Inflammatory macrophage treated with lipopolysaccharide for 1 hour (primary cell): Measurements from ENCODE around the gene SGMS2.
"Not testable (repeated sequence)": the region's sequence is repeated elsewhere in the genome, so short reads cannot be mapped to it uniquely, and the experiment has no call there.

Experiments used
- DNase-seq, 2 donors: peaks; one replicate each; pipeline ENCODE4 v3.0.0-alpha.2; 2020 to 2022

SGMS2 gene

DNA sequence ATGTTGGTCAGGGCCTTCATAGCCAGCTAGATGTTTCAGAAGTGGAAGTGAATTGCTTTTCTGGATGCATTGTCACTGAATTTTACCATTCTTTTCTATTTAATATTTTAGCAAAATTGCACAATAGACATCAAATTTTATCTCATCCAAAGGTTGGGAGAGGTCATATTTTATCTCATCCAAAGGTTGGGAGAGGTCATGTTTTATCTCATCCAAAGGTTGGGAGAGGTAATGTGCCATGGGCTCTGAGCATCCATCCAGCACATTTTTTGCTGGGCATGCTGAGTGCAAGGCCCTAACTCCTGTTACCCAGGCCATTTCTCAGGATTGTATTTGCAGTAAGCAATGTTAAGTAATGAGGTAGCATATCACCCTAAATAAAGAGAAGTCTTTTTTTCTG lies 91.9 kb downstream of the SGMS2 start:
- no peak for DNase-seq

DNA sequence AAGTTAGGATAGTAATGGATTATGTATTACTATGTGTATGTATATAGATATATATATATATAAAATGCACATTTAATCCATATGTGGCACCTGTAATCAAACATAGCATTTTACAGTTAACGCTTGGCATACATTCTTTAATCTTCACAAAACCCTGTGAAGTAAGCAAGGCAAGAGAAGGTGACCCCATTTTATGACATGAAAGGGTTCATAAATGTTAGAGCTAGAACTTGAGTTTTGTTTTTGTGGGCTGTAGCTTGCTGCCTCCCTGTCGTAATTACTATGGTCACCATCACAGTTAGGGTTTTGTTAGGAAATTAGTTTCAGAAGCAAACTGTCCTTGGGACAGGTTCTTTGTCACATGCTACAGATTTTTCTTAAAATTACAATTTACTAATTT lies 92.8 kb downstream of the SGMS2 start:
- no peak for DNase-seq

- peak; percentile 13 to 14 for DNase-seq
Measured at GRCh38 chr4:107922486-107923473, 98.0 kb downstream of the SGMS2 start.

- not testable (repeated sequence) for DNase-seq
Measured at GRCh38 chr4:107925713-107926112, 101.0 kb downstream of the SGMS2 start.

DNA sequence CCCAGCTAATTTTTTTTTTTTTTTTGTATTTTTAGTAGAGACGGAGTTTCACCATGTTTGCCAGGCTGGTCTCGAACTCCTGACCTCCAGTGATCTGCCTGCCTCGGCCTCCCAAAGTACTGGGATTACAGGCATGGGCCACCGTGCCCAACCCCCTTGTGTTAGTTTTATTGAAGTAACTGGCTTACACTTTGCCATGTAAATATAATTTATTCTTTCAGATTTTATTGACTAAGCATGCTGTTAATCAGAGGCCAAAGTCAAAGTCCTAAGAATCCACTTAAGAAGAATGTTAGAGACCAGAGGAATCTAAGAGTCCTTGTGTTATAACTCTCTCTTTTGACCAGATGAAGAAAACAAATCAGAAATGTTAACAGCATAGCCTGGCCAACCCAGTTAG lies 102.1 kb downstream of the SGMS2 start:
- DNase-seq: not testable (repeated sequence)

DNA sequence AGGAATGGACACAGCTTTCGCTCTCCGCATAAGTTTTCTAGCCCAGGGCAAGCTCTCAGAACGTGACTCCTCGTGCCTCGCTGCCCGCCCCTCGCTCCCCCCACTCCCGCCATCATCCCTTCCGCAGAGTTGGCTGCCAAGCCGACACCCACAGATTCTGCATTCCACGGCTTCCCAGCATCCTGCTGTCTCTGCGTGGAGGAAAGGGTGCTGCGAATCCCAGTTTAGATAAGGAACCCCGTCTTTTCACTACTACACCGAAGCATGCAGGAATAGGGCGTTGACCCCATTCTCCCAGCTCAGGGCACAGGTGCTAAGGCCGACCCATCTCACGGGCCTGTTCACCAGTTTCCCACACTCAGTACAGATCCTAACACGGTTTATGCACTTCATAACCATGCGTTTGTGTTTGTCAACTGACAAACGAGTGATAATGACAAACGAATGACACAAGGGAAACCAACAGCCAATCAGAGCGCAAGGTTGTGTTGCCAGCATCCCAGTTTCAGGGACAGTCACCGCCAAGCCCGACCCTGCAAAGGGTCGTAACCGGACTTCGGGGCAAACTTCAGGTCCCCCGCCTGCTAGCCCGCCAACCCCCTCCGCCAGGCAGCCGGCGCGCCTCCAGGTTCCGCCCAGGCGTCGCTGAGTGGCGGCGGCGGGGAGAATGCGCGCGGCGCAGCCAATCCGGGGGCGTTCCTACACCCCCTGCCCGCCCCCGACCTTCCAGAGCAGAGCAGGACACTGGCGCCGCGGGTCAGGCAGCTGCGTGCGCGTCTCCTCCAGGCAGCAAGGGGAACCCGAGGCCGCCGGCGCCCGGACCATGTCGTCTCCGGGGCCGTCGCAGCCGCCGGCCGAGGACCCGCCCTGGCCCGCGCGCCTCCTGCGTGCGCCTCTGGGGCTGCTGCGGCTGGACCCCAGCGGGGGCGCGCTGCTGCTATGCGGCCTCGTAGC lies 106.4 kb downstream of the SGMS2 start, which contains the start of gene CYP2U1:
CYP2U1 (plus strand) TSS at position 729 of the 954 bp plus-strand sequence; CDS start at position 824, 95 bp downstream.
- DNase-seq: peak; percentile 36 to 48

DNA sequence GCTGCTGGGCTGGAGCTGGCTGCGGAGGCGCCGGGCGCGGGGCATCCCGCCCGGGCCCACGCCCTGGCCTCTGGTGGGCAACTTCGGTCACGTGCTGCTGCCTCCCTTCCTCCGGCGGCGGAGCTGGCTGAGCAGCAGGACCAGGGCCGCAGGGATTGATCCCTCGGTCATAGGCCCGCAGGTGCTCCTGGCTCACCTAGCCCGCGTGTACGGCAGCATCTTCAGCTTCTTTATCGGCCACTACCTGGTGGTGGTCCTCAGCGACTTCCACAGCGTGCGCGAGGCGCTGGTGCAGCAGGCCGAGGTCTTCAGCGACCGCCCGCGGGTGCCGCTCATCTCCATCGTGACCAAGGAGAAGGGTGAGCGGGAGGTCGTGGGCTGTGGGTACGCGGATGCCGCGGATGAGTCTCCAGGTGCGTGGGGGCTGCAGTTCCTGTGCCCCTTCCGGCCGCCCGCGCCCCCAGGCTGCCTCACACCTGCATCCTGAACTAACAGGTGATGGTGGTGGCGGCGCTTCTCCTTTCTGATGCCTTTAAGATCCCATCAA lies 107.1 kb downstream of the SGMS2 start:
- no peak for DNase-seq

DNA sequence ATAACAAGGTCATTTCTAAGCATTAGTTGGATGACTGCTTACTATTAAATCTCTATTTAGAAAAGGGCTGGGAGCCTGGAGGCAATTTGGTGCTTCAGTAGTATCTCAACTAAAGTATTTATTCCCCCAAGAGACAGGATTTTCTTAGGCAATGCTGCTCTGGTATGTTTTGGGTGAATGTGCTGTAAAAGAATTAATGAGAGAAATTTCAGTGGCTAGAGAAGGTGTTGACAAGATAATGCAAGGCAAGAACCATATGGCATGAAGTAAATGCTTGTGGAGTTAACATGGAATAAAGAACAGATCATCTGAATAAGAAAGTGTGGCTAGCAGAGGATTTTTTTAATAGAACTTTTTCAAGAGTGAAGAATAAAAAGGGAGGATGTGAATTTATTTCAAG lies 110.5 kb downstream of the SGMS2 start:
- no peak for DNase-seq

DNA sequence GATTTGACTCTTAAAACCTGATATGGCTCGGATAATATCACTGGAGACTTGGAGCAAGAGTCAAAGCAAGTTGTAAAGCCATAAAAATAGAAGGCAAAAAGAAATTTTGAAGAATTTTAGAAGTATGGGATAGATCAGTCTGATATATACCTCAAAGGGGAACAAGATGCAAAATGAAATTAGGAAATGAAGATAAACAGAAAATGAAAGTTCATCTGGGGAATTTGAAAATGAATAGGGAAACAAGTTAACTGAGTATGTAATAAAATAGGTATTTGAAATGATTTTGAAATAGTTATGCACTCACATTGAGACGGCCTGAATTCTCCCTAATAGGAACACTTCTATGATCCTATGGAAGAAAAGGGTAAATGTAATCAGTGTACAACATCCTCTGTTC lies 112.3 kb downstream of the SGMS2 start:
- DNase-seq: peak; percentile 36 to 52

DNA sequence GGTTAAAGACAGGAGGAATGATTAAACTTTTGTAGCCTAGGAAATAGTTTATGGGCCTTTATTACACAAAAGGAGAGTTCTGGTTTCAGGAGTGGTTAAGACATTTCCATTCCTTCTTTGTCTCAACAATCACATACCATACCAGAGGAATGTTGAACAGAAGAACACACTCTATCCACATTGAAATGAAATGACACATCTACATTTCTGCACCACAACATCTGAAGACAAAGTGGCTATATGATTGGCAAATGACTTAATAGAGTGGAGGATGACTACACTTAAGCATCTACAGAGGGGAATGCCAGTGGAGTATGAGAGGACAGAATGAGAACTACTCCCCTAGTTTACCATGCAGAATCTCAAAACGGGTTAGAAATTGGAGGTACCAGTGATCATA lies 114.6 kb downstream of the SGMS2 start:
- DNase-seq: no peak

DNA sequence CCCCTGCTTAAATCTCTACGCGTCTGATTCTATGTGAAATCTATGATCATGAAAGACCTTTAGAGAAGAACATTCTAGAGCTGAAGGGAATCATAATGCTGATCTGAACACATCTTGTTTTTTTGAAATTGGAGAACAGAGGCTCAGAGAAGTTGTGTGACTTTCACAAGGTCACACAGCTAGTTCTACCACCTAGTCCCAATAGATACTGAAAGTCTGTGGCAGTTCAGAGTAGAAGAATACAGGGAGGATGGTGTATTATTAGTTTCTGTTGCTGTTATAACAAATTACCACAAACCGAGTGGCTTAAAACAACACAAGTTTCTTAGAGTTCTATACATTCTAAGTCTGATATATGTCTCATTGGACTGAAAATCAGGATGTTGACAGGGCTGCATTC lies 121.1 kb downstream of the SGMS2 start:
- DNase-seq: no peak

- no peak for DNase-seq
Measured at GRCh38 chr4:107950746-107951540, 126.2 kb downstream of the SGMS2 start.

DNA sequence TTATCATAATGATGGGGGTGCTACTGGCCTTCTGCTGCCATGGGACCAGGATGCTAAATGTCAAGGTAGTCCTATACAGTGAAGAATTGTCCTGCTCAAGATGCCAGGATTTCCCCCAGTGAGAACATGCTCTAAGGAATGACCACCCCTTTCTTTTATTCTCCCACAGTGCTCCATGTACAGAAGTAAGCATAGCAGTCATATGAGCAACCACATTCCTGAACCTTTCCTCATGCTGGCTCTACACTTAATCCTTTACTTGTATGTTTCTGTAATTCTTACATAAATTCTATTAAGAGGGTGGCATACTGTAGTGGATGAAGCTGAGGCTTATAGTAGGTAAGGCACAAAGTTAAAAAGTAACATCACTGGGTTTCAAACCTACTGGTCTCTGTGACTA lies 126.8 kb downstream of the SGMS2 start:
- no peak for DNase-seq

GRCh38 chr4:107956011-107956410 lies 131.3 kb downstream of the SGMS2 start:
- no peak for DNase-seq
